Effector CD4-positive, alpha-beta T cell (primary cell): ENCODE results near the gene KLHL3.

Experiments
- DNase-seq: peaks from one replicate; pipeline ENCODE4 v3.0.0-alpha.2; 2020

Gene KLHL3

GRCh38 chr5:137606401-137606800, 129.5 kb downstream of the KLHL3 start:
- no peak for DNase-seq

GRCh38 chr5:137605411-137605810, 130.5 kb downstream of the KLHL3 start:
- DNase-seq = no peak

- DNase-seq = no peak
These were observed 131.4 kb downstream of the KLHL3 start for GRCh38 chr5:137604348-137605095.

GRCh38 chr5:137603891-137604290, 132.0 kb downstream of the KLHL3 start:
- DNase-seq = no peak

- DNase-seq = no peak
These were observed 132.5 kb downstream of the KLHL3 start for GRCh38 chr5:137603356-137603755.

- no peak for DNase-seq
These were observed 133.1 kb downstream of the KLHL3 start for GRCh38 chr5:137602721-137603273.

GRCh38 chr5:137600721-137601360, 135.0 kb downstream of the KLHL3 start:
- DNase-seq = no peak

GRCh38 chr5:137599457-137599856, 136.4 kb downstream of the KLHL3 start:
- DNase-seq = no peak

GRCh38 chr5:137598399-137598798, 137.5 kb downstream of the KLHL3 start:
- no peak for DNase-seq

GRCh38 chr5:137596941-137597340, 138.9 kb downstream of the KLHL3 start:
- no peak for DNase-seq

GRCh38 chr5:137595396-137596079, 140.4 kb downstream of the KLHL3 start:
- DNase-seq = no peak

GRCh38 chr5:137594717-137595116, 141.2 kb downstream of the KLHL3 start:
- no peak for DNase-seq

- no peak for DNase-seq
These were observed 143.6 kb downstream of the KLHL3 start for GRCh38 chr5:137592317-137592716.

- no peak for DNase-seq
These were observed 146.7 kb downstream of the KLHL3 start for GRCh38 chr5:137589185-137589584.

- DNase-seq = no peak
These were observed 148.0 kb downstream of the KLHL3 start for GRCh38 chr5:137587919-137588318.

GRCh38 chr5:137584262-137584661, 151.6 kb downstream of the KLHL3 start:
- no peak for DNase-seq

- no peak for DNase-seq
These were observed 152.8 kb downstream of the KLHL3 start for GRCh38 chr5:137583129-137583528.

- no peak for DNase-seq
These were observed 153.7 kb downstream of the KLHL3 start for GRCh38 chr5:137582218-137582617.

GRCh38 chr5:137581776-137582175, 154.1 kb downstream of the KLHL3 start:
- no peak for DNase-seq

GRCh38 chr5:137580030-137580429, 155.9 kb downstream of the KLHL3 start:
- no peak for DNase-seq

GRCh38 chr5:137575847-137576246, 160.0 kb downstream of the KLHL3 start:
- DNase-seq = no peak

GRCh38 chr5:137575211-137575610, 160.7 kb downstream of the KLHL3 start:
- no peak for DNase-seq

- DNase-seq = no peak
These were observed 162.5 kb downstream of the KLHL3 start for GRCh38 chr5:137573376-137573775.
